H1 (cell line): ENCODE measurements around the gene DUS1L.

Source experiments
- CREB1 ChIP-seq: IDR thresholded peaks from 2 replicates; pipeline ENCODE4 v1.6.1; 2012; ENCODE audit warnings: inconsistent platforms
- EP300 ChIP-seq, 2 experiments: IDR thresholded peaks; 1 replicate in 1 of 2; 2 replicates in 1 of 2; pipeline ENCODE4 v1.6.1; 2011 to 2012; ENCODE audit warnings: low read depth in 2 of 2, low read length in 2 of 2, mild to moderate bottlenecking in 2 of 2, borderline replicate concordance in 1 of 2, inconsistent platforms in 1 of 2, moderate library complexity in 1 of 2
- FOSL1 ChIP-seq: IDR thresholded peaks from 2 replicates; pipeline ENCODE4 v1.6.1; 2011; ENCODE audit warnings: mild to moderate bottlenecking, low read depth, low read length, moderate library complexity; ENCODE audit not compliant: insufficient read depth
- GABPA ChIP-seq: IDR thresholded peaks from 2 replicates; pipeline ENCODE4 v1.6.1; 2011; ENCODE audit warnings: mild to moderate bottlenecking, low read length, moderate library complexity, borderline replicate concordance; ENCODE audit not compliant: insufficient read depth
- POLR2A ChIP-seq, 2 experiments: IDR thresholded peaks; 1 replicate in 1 of 2; 2 replicates in 1 of 2; pipeline ENCODE4 v1.6.1; 2011; ENCODE audit warnings: low read depth in 2 of 2, low read length in 2 of 2, mild to moderate bottlenecking in 2 of 2; ENCODE audit errors: control extremely low read depth in 1 of 2
- POLR2AphosphoS5 ChIP-seq: IDR thresholded peaks from 2 replicates; pipeline ENCODE4 v1.6.1; 2011; ENCODE audit warnings: low read depth, low read length
- TAF1 ChIP-seq: IDR thresholded peaks from 2 replicates; pipeline ENCODE4 v1.6.1; 2011; ENCODE audit warnings: mild to moderate bottlenecking, low read depth, low read length
- TBP ChIP-seq: IDR thresholded peaks from 2 replicates; pipeline ENCODE4 v1.6.1; 2011; ENCODE audit warnings: low read depth, low read length, improper control_type of control experiment
- TF ChIP-seq, protein P1 (sequence below): IDR thresholded peaks from 2 replicates; pipeline ENCODE4 v1.6.1; 2012; ENCODE audit warnings: inconsistent platforms
- TF ChIP-seq, protein P2 (sequence below), 3 experiments: IDR thresholded peaks; 1 replicate in 2 of 3; 2 replicates in 1 of 3; pipeline versions ENCODE4 v1.5.1 to v1.6.1; 2011; ENCODE audit warnings: low read length in 3 of 3, mild to moderate bottlenecking in 3 of 3, inconsistent platforms in 2 of 3, low read depth in 1 of 3, moderate library complexity in 1 of 3; ENCODE audit not compliant: insufficient read depth in 1 of 3; ENCODE audit errors: control extremely low read depth in 1 of 3
- TF ChIP-seq, protein P3 (sequence below): IDR thresholded peaks from 2 replicates; pipeline ENCODE4 v1.6.1; 2011; ENCODE audit warnings: low read length, improper control_type of control experiment

DNA sequence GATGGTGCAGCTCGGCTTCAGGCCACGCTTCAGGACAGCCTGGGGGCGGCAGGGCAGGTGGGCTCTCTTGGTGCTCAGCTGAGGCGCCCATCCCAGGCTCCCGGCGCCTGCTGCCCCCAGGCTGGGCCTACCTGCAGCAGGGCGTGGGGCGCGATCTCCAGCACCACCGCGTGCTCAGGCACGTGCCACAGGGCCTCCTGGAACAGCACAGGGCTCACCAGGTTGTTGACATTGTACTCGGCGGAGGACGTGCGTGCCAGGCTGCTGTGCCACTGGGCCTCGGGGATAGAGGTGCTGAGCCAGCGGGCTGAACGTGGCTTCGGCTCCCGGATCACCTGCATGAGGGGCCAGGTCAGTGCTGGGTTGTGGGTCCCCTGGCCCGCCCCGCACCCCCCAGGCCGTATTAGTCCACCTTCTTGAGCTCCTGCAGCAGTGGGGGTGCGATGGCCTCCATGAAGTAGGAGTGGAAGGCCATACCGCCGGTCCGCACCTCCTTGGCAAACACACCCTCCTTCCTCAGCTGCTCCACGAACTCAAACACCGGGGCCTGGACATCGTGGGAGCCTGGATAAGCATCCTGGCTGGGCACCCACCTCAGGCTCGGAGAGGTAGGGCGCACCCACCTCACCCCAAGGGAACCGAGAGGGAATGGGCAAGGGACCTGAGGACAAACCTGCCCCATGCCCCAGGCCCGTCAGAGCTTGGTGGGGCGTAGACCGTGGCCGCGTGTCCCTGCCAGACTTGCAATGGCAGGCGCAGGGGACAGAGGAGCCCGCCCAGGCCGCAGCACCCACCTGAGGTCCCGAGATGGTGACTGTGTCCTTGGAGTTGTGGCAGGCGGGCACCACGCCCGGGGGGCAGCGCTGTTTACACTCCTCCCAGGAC is 23.5 kb upstream of the DUS1L start:
- TF ChIP-seq FOSL1 (no peak), GABPA (no peak), POLR2A (IDR thresholded peaks at IDR 0.05; ENCODE audit: control extremely low read depth in 1 of 2, low read depth in 2 of 2, low read length in 2 of 2) (peak in 1 of 2 experiments; percentile 36; a peak in 1 of 3 replicates), TAF1 (no peak), EP300 (IDR thresholded peaks at IDR 0.05; ENCODE audit: borderline replicate concordance in 1 of 2, low read depth in 2 of 2, low read length in 2 of 2) (no peak), TBP (no peak), CREB1 (no peak), POLR2AphosphoS5 (no peak; the same call in none of the 2 replicates)
- TF ChIP-seq, protein P1, sequence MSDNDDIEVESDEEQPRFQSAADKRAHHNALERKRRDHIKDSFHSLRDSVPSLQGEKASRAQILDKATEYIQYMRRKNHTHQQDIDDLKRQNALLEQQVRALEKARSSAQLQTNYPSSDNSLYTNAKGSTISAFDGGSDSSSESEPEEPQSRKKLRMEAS, result no peak
- TF ChIP-seq, protein P2, sequence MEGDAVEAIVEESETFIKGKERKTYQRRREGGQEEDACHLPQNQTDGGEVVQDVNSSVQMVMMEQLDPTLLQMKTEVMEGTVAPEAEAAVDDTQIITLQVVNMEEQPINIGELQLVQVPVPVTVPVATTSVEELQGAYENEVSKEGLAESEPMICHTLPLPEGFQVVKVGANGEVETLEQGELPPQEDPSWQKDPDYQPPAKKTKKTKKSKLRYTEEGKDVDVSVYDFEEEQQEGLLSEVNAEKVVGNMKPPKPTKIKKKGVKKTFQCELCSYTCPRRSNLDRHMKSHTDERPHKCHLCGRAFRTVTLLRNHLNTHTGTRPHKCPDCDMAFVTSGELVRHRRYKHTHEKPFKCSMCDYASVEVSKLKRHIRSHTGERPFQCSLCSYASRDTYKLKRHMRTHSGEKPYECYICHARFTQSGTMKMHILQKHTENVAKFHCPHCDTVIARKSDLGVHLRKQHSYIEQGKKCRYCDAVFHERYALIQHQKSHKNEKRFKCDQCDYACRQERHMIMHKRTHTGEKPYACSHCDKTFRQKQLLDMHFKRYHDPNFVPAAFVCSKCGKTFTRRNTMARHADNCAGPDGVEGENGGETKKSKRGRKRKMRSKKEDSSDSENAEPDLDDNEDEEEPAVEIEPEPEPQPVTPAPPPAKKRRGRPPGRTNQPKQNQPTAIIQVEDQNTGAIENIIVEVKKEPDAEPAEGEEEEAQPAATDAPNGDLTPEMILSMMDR (IDR thresholded peaks at IDR 0.05; ENCODE audit: control extremely low read depth in 1 of 3, insufficient read depth in 1 of 3, low read depth in 1 of 3, low read length in 3 of 3), result no peak
- TF ChIP-seq, protein P3, sequence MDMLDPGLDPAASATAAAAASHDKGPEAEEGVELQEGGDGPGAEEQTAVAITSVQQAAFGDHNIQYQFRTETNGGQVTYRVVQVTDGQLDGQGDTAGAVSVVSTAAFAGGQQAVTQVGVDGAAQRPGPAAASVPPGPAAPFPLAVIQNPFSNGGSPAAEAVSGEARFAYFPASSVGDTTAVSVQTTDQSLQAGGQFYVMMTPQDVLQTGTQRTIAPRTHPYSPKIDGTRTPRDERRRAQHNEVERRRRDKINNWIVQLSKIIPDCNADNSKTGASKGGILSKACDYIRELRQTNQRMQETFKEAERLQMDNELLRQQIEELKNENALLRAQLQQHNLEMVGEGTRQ, result no peak
